GM18502 (cell line): ENCODE results near the gene PDE4DIP.
"Not testable (repeated sequence)": the region's sequence is repeated elsewhere in the genome, so short reads cannot be mapped to it uniquely, and the experiment has no call there.

Source experiments
- ATAC-seq: cut with Tn5 transposase; IDR thresholded peaks from one replicate; pipeline ENCODE4 v1.9.1; 2021; ENCODE audit warnings: mild to moderate bottlenecking; ENCODE audit not compliant: unreplicated experiment, poor library complexity

Gene PDE4DIP

DNA sequence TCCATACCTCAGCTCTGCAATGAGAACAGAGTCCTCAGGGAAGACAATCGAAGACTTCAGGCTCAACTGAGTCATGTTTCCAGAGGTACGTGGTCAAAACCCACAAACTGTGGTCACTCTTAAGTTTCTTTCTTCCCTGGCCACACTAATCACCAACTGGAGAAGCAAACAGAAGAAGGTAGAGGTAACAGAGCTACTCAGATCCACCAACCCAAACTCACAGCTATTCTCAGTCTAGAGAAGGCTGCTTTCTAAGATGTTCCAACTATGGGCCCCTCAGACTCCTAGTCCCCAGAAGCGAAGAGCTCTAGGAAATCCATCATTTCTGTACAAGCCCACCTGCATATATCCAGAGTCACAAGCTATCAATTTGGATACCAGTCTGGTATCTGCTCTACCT lies 174.3 kb downstream of the PDE4DIP start:
- not testable (repeated sequence) for ATAC-seq

- ATAC-seq, result not testable (repeated sequence)
Measured at GRCh38 chr1:149024327-149024726, 180.1 kb downstream of the PDE4DIP start.

- ATAC-seq, result not testable (repeated sequence)
Measured at GRCh38 chr1:149033916-149034315, 189.7 kb downstream of the PDE4DIP start.

DNA sequence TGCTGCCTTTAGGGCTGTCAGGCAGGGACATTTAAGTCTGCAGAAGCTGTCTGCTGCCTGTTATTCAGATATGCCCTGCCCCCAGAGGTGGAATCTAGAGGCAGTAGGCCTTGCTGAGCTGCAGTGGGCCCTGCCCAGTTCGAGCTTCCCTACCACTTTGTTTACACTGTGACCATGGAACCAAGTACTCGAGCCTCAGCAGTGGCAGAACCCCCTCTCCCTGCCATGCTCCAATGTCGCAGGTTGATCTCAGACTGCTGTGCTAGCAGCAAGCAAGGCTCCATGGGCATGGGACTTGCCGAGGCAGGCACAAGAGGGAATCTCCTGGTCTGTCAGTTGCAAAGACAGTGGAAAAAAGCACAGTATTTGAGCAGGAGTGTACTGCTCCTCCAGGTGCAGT lies 198.8 kb downstream of the PDE4DIP start:
- ATAC-seq, result not testable (repeated sequence)

- not testable (repeated sequence) for ATAC-seq
Measured at GRCh38 chr1:149064611-149065010, 220.4 kb downstream of the PDE4DIP start.

DNA sequence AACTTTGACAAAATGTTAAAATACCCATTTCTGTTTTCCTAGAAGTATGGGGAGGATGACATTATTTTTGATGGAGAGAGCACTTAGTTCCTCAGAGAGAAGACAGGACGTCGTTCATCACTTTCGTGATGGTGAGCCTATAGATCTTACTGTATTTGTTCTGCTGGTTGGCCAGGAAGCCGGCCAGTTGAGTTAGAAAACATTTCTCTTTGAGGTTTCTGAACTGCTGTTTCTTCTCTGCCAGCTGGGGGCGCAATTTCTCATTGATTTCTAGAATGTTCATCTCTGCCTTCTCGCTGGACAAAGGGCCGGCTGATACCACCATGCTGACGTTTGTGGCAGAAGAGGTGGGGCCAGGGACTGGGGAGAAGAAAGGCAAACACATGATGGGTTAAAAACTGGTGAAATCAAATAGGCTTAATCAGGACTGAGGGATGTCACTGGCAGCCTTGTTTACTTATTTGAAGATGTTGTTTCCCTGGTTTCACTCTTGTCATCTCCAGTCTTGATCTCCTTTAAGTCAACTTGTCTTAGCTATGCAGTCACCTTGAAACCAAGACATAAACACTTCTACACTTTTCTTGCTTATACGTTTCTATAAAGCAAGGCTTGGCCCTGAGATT lies 231.4 kb downstream of the PDE4DIP start:
- not testable (repeated sequence) for ATAC-seq
